Ureter (tissue), 1 donor: ENCODE measurements around the gene FGF8. TPM values are rescaled to one million over a fixed set of nuclear protein-coding genes. Genes with fewer than 3 reads are reported as not detected.

Experiments used
- DNase-seq: peaks from one replicate; pipeline ENCODE4 v3.0.0-alpha.2; 2020; ENCODE audit warnings: low spot score
- total RNA-seq: library from RNA; stranded (reverse); gene quantifications from one replicate; pipeline ENCODE4 v1.2.4, GENCODE V29; 2023
- donor health status: DM: yes; HTN: yes; CAD: no.

FGF8 gene
- total RNA-seq, 1 donor from 2014 or later, result not detected

- peak; percentile 38 for DNase-seq
These were observed 6.3 kb upstream of the FGF8 start for GRCh38 chr10:101781984-101782810.

- DNase-seq, result no peak
These were observed 5.7 kb upstream of the FGF8 start for GRCh38 chr10:101781655-101781983.

GRCh38 chr10:101780818-101781654 is 5.1 kb upstream of the FGF8 start:
- DNase-seq, result peak; percentile 62

GRCh38 chr10:101780187-101780817 is 4.4 kb upstream of the FGF8 start:
- peak; percentile 41 for DNase-seq

- peak; percentile 82 for DNase-seq
These were observed 3.8 kb upstream of the FGF8 start for GRCh38 chr10:101779544-101780186.

GRCh38 chr10:101778781-101779543 is 3.0 kb upstream of the FGF8 start:
- peak; percentile 57 for DNase-seq

- DNase-seq, result no peak
These were observed 2.4 kb upstream of the FGF8 start for GRCh38 chr10:101778151-101778780.

- no peak for DNase-seq
These were observed 1.8 kb upstream of the FGF8 start for GRCh38 chr10:101777619-101778145.

GRCh38 chr10:101776161-101776817 is 375 bp upstream of the FGF8 start:
- DNase-seq, result no peak

GRCh38 chr10:101774589-101775272 is 1.2 kb downstream of the FGF8 start:
- peak; percentile 41 for DNase-seq

- DNase-seq, result no peak
These were observed 1.9 kb downstream of the FGF8 start for GRCh38 chr10:101773923-101774588.

- no peak for DNase-seq
These were observed 2.8 kb downstream of the FGF8 start for GRCh38 chr10:101772895-101773761.

GRCh38 chr10:101772017-101772894 is 3.7 kb downstream of the FGF8 start:
- DNase-seq, result no peak

GRCh38 chr10:101771380-101771779 is 4.5 kb downstream of the FGF8 start:
- peak; percentile 39 for DNase-seq

- no peak for DNase-seq
These were observed 5.3 kb downstream of the FGF8 start for GRCh38 chr10:101770331-101771215.
